GM23338 (cell line): ENCODE data around the gene MYL5. TPM values are rescaled to one million over a fixed set of nuclear protein-coding genes. Genes with fewer than 3 reads are reported as not detected.
"Not testable (repeated sequence)": the region's sequence is repeated elsewhere in the genome, so short reads cannot be mapped to it uniquely, and the experiment has no call there.

Experiments
- ATAC-seq: fragments of 200-7000 bp; cut with Tn5 transposase; 3 replicates; pipeline ENCODE4 v1.9.1; 2020
- DNase-seq: peaks from one replicate; pipeline ENCODE4 v3.0.0-alpha.2; 2015; ENCODE audit warnings: low spot score
- H2AFZ ChIP-seq: fragments of 200-600 bp; sonication (generic); 2 replicates; pipeline ENCODE4 v1.8.0; 2016; ENCODE audit warnings: antibody characterized with exemption, mild to moderate bottlenecking, moderate library complexity
- H3F3A ChIP-seq: fragments of 200-600 bp; sonication (generic); replicated peaks from 2 replicates; pipeline ENCODE4 v1.8.0; 2017; ENCODE audit warnings: antibody characterized with exemption, mixed run types, low read depth
- H3K27ac ChIP-seq: fragments of 200-600 bp; sonication (generic); 2 replicates; pipeline ENCODE4 v1.6.1; 2016; ENCODE audit warnings: low read depth
- H3K27me3 ChIP-seq: fragments of 200-600 bp; sonication (generic); 2 replicates; pipeline ENCODE4 v1.8.0; 2016; ENCODE audit warnings: mild to moderate bottlenecking, mixed run types, moderate library complexity; ENCODE audit not compliant: insufficient read depth
- H3K36me3 ChIP-seq: fragments of 200-600 bp; sonication (generic); 2 replicates; pipeline ENCODE4 v1.8.0; 2016; ENCODE audit warnings: mild to moderate bottlenecking; ENCODE audit not compliant: insufficient read depth
- H3K4me1 ChIP-seq: fragments of 200-600 bp; sonication (generic); 2 replicates; pipeline ENCODE4 v1.8.0; 2016; ENCODE audit warnings: mild to moderate bottlenecking, moderate library complexity; ENCODE audit not compliant: insufficient read depth
- H3K4me2 ChIP-seq: fragments of 200-600 bp; sonication (generic); 2 replicates; pipeline ENCODE4 v1.7.1; 2017; ENCODE audit warnings: mixed run types
- H3K4me3 ChIP-seq: fragments of 200-600 bp; sonication (generic); 2 replicates; pipeline ENCODE4 v1.6.1; 2016; ENCODE audit warnings: mixed run types
- H3K79me2 ChIP-seq: fragments of 200-600 bp; sonication (generic); replicated peaks from 2 replicates; pipeline ENCODE4 v1.8.0; 2017; ENCODE audit warnings: mild to moderate bottlenecking; ENCODE audit not compliant: insufficient read depth
- H3K9me2 ChIP-seq: fragments of 200-600 bp; sonication (generic); 2 replicates; pipeline ENCODE4 v1.8.0; 2017; ENCODE audit not compliant: insufficient read depth
- H4K20me1 ChIP-seq: fragments of 200-600 bp; sonication (generic); replicated peaks from 2 replicates; pipeline ENCODE4 v1.8.0; 2017; ENCODE audit warnings: mild to moderate bottlenecking; ENCODE audit not compliant: insufficient read depth
- H3K27ac Mint-ChIP-seq: 2 replicates; pipeline ENCODE4 v1.8.0; 2020; ENCODE audit warnings: inconsistent platforms, mild to moderate bottlenecking, moderate library complexity, mixed read lengths
- H3K27me3 Mint-ChIP-seq: 3 replicates; pipeline ENCODE4 v1.8.0; 2022; ENCODE audit warnings: low read depth, mild to moderate bottlenecking, moderate library complexity, mixed read lengths, inconsistent platforms; ENCODE audit not compliant: insufficient read depth, poor library complexity
- H3K36me3 Mint-ChIP-seq: 3 replicates; pipeline ENCODE4 v1.8.0; 2021; ENCODE audit warnings: low read depth, mild to moderate bottlenecking, inconsistent platforms, moderate library complexity, mixed read lengths
- H3K4me1 Mint-ChIP-seq: 3 replicates; pipeline ENCODE4 v1.8.0; 2020; ENCODE audit warnings: mild to moderate bottlenecking, inconsistent platforms, mixed read lengths
- H3K4me3 Mint-ChIP-seq: 3 replicates; pipeline ENCODE4 v1.8.0; 2021; ENCODE audit warnings: moderate library complexity, mild to moderate bottlenecking, inconsistent platforms, mixed read lengths
- H3K9me3 Mint-ChIP-seq: 3 replicates; pipeline ENCODE4 v1.8.0; 2020; ENCODE audit warnings: moderate library complexity, mild to moderate bottlenecking, inconsistent platforms, mixed read lengths
- CREB1 ChIP-seq: fragments of 250-450 bp; sonication (Bioruptor Pico); IDR thresholded peaks from 2 replicates; pipeline ENCODE4 v1.5.0; 2020; ENCODE audit warnings: low read depth, mild to moderate bottlenecking, moderate library complexity
- NANOG ChIP-seq: IDR thresholded peaks from 2 replicates; pipeline ENCODE4 v1.6.1; 2016; ENCODE audit warnings: antibody characterized with exemption, borderline replicate concordance
- ZNF462 ChIP-seq: fragments of 250-450 bp; sonication (Bioruptor Pico); IDR thresholded peaks from 2 replicates; pipeline ENCODE4 v1.5.0; 2020; ENCODE audit warnings: mild to moderate bottlenecking, moderate library complexity
- polyA plus RNA-seq: library from polyadenylated mRNA; unstranded; fragments of >200 nt; fragmentation: Nextera tagmentation; extraction: Ambion mirVana; gene quantifications from 2 replicates; pipeline ENCODE4 v1.2.1, GENCODE V29; 2016
- total RNA-seq: library from RNA; depleted of rRNA; stranded (reverse); fragments of >200 nt; shearing (Covaris generic); gene quantifications from 2 replicates; pipeline ENCODE4 v1.2.3, GENCODE V29; 2014

Gene MYL5
- total and polyA plus RNA-seq, 2 experiments from 2014 or later = 3.0 to 4.4 TPM

DNA sequence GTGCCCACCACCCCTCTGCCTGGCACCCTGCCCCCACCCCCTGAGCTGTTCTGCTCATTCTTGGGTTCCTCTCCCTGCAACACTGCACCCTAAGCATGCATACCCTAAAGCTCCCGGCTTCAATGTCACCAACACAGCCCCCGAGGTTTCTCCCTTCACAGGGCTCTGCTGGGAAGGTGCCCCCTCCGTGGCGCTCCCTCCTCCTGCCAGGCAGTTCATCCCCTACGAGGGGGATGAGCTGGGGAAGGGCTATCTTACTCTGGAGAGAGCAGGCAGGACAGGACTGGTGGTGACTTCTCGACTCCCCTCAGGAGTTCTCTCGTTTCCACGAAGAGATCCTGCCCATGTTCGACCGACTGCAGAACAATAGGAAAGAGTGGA, 6.8 kb upstream of the MYL5 start:
- peaks cover 22% of the 10 kb centered on the region for H3K36me3 Mint-ChIP-seq
- Histone ChIP-seq H3K4me3 (no peak overlapping the region), H2AFZ (no peak overlapping the region), H3K27me3 (no peaks in the 10 kb centered on the region), H4K20me1 (no peaks in the 10 kb centered on the region; the same call in 1 of the 2 replicates), H3K79me2 (no peaks in the 10 kb centered on the region), H3K4me2 (no peak overlapping the region), H3K9me2 (no peaks in the 10 kb centered on the region), H3K4me1 (no peaks in the 10 kb centered on the region), H3K36me3 (peaks cover 13% of the 10 kb centered on the region), H3F3A (peaks cover 5% of the 10 kb centered on the region; the same call in 1 of the 2 replicates), H3K27ac (no peak overlapping the region)
- no peaks in the 10 kb centered on the region; the same call in 2 of the 3 replicates for H3K9me3 Mint-ChIP-seq
- DNase-seq = no peak
- H3K4me3 Mint-ChIP-seq = no peak overlapping the region
- no peak for ATAC-seq
- TF ChIP-seq CREB1 (CRISPR knock-in tag) = no peak
- H3K4me1 Mint-ChIP-seq = no peaks in the 10 kb centered on the region; the same call in 2 of the 3 replicates
- H3K27ac Mint-ChIP-seq = no peak overlapping the region
- H3K27me3 Mint-ChIP-seq = peaks cover 12% of the 10 kb centered on the region

- DNase-seq, H3K27me3 ChIP-seq, H3K27ac ChIP-seq, H3K4me1 ChIP-seq, H3K4me3 ChIP-seq, H3K9me2 ChIP-seq, H3K4me3 Mint-ChIP-seq, H4K20me1 ChIP-seq, H2AFZ ChIP-seq, H3K9me3 Mint-ChIP-seq, ATAC-seq, H3K4me2 ChIP-seq, H3K27ac Mint-ChIP-seq, H3K79me2 ChIP-seq, H3F3A ChIP-seq, H3K4me1 Mint-ChIP-seq: not testable (repeated sequence)
- H3K27me3 Mint-ChIP-seq = peaks cover 17% of the 10 kb centered on the region
- H3K36me3 ChIP-seq = peaks cover 20% of the 10 kb centered on the region
- peaks cover 29% of the 10 kb centered on the region for H3K36me3 Mint-ChIP-seq
These were observed 6.1 kb upstream of the MYL5 start for GRCh38 chr4:668219-668618.

DNA sequence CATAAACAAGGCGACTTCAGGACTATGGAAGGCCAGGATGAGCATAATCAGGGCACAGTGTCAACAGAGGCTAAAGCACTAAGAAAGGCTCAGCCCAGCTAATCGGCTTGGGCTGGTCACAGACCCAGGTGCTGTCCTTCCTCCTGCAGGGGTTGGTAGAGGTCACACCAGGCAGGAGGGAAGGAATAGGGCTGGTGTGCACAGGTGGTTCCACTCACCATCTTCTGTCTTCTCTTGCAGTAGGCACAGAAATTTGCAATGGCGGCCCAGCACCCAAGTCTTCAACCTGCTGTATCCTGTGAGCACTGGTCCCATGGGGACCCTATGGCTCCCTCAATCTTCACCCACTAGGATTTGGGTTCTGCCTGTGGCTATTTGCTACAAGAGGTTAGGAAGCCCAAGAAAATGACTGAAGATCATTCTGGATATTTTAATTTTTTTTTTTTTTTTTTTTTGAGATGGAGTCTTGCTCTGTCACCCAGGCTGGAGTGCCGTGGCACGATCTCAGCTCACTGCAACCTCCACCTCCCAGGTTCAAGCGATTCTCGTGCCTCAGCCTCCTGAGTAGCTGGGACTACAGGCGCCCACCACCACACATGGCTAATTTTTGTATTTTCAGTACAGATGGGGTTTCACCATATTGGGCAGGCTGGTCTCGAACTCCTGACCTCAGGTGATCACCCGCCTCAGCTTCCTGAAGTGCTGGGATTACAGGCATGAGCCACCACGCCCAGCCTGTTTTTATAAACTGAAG, 4.4 kb upstream of the MYL5 start:
- not testable (repeated sequence) for H3K27ac ChIP-seq, H3K4me2 ChIP-seq, H3K9me3 Mint-ChIP-seq, H3K4me1 ChIP-seq, H3K4me1 Mint-ChIP-seq, H3K27me3 ChIP-seq, H2AFZ ChIP-seq, H3K4me3 Mint-ChIP-seq, H3F3A ChIP-seq, H4K20me1 ChIP-seq, DNase-seq, ATAC-seq, H3K9me2 ChIP-seq, H3K4me3 ChIP-seq, H3K27ac Mint-ChIP-seq
- H3K36me3 ChIP-seq = peaks cover 20% of the 10 kb centered on the region
- Mint-ChIP-seq H3K36me3 (peaks cover 33% of the 10 kb centered on the region), H3K27me3 (peaks cover 18% of the 10 kb centered on the region)
- peaks cover 12% of the 10 kb centered on the region for H3K79me2 ChIP-seq

GRCh38 chr4:671769-672168, 2.6 kb upstream of the MYL5 start:
- no peak overlapping the region for H3K27ac ChIP-seq
- peaks cover 20% of the 10 kb centered on the region for H3K36me3 ChIP-seq
- TF ChIP-seq NANOG (no peak), ZNF462 (CRISPR knock-in tag) (no peak)
- no peaks in the 10 kb centered on the region; the same call in 1 of the 2 replicates for H4K20me1 ChIP-seq
- Mint-ChIP-seq H3K9me3 (no peaks in the 10 kb centered on the region), H3K27ac (no peak overlapping the region), H3K4me3 (no peak overlapping the region), H3K4me1 (peaks cover 6% of the 10 kb centered on the region), H3K27me3 (peaks cover 15% of the 10 kb centered on the region), H3K36me3 (peaks cover 33% of the 10 kb centered on the region)
- peaks cover 12% of the 10 kb centered on the region for H3K79me2 ChIP-seq
- no peaks in the 10 kb centered on the region for H3K9me2 ChIP-seq
- no peak overlapping the region for H3K4me2 ChIP-seq
- no peak overlapping the region for H2AFZ ChIP-seq
- no peak for DNase-seq
- H3F3A ChIP-seq = peaks cover 13% of the 10 kb centered on the region
- no peak for ATAC-seq
- no peaks in the 10 kb centered on the region for H3K27me3 ChIP-seq
- peaks cover 6% of the 10 kb centered on the region for H3K4me1 ChIP-seq
- no peak overlapping the region for H3K4me3 ChIP-seq
